ENCODE measurements around the gene RAB14.
"Not testable (repeated sequence)": the region's sequence is repeated elsewhere in the genome, so short reads cannot be mapped to it uniquely, and the experiment has no call there.

Gene RAB14

GRCh38 chr9:121153642-121154041, 48.0 kb downstream of the RAB14 start:
- DNase-seq: no peak

GRCh38 chr9:121150188-121150587, 51.5 kb downstream of the RAB14 start:
- no peak for DNase-seq

- DNase-seq: no peak
Measured at GRCh38 chr9:121144482-121144881, 57.2 kb downstream of the RAB14 start.

GRCh38 chr9:121143771-121144170, 57.9 kb downstream of the RAB14 start:
- DNase-seq: no peak

- DNase-seq: no peak
Measured at GRCh38 chr9:121141706-121142105, 60.0 kb downstream of the RAB14 start.

- no peak for DNase-seq
Measured at GRCh38 chr9:121141306-121141705, 60.4 kb downstream of the RAB14 start.

GRCh38 chr9:121140162-121140561, 61.5 kb downstream of the RAB14 start:
- DNase-seq: peak; percentile 16 to 63

GRCh38 chr9:121138973-121139372, 62.7 kb downstream of the RAB14 start:
- DNase-seq: peak; percentile 11 to 67

- DNase-seq: no peak
Measured at GRCh38 chr9:121138561-121138960, 63.1 kb downstream of the RAB14 start.

- no peak for DNase-seq
Measured at GRCh38 chr9:121135642-121136041, 66.0 kb downstream of the RAB14 start.

GRCh38 chr9:121133104-121133816, 68.4 kb downstream of the RAB14 start:
- no peak for DNase-seq

- not testable (repeated sequence) for DNase-seq
Measured at GRCh38 chr9:121129384-121129783, 72.3 kb downstream of the RAB14 start.

Data from NCI-H524 (cell line).